K562 treated with DMSO at 1 percent for 4 hours (cell line): Measurements from ENCODE around the gene EVI5. TPM values are rescaled to one million over a fixed set of nuclear protein-coding genes. Genes with fewer than 3 reads are reported as not detected.

Experiments
- total RNA-seq: library from RNA; unstranded; fragments of 300-600 nt; gene quantifications from 2 replicates; pipeline ENCODE4 v1.2.3, GENCODE V29; 2022; ENCODE audit not compliant: insufficient read depth

Gene EVI5
- total RNA-seq = 3.7 and 8.2 TPM in 2 replicates

GRCh38 chr1:92784639-92785500 is at the start of gene EVI5:
TSS of gene EVI5 (minus strand) at chr1:92785108. CDS start at chr1:92736546, 48,562 bp downstream.

DNA sequence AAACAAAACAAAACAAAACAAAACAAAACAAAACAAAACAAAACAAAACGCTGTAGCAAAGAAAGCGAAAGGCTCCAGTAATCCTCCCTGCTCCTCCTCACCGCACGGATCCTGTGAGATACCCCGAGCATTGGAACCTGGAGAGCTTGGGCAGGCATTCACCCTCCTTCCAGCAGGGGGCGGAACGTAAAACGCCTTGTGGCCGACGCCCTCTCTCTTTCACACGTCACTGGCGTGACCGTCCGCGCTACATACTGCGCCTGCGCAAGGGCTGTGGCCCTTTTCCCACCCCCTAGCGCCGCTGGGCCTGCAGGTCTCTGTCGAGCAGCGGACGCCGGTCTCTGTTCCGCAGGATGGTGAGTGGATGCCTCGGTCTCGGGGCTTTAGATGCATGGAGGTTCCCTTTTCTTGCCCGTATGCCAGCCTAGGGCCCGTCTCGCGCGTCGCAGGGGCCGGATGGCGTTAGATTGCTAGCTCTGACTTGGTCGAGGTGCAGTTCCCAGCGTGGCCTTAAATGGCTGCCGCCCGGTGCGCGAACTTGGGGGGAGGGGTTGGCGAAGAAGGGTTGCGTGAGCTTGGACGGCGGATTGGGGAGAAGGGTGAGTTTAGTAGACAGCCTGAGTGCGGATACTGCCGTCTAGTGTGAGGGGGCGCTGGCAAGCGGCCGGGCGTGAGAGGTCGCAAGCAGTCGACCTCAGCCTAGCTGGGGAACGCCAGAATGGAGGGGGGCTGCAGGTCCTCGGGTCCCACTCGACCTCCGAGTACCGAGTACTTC is 47.0 kb upstream of the EVI5 start, which contains the start of gene RPL5:
TSS of gene RPL5 (plus strand) at position 279 of the 775 bp plus-strand sequence. CDS start at position 354, 75 bp downstream.

GRCh38 chr1:92486251-92487077 is 298.4 kb downstream of the EVI5 start, which contains the start of gene GFI1:
TSS of gene GFI1 (minus strand) at chr1:92486925. CDS start at chr1:92483487, 3,438 bp downstream.

Other genes starting within 250 kb of the EVI5 start
- gene RPL5, start 46.9 kb upstream of the EVI5 start, total RNA-seq = 3,282 and 3,296 TPM in 2 replicates
- 2.0 and 2.3 TPM in 2 replicates for gene DIPK1A, start 176.4 kb upstream of the EVI5 start, total RNA-seq